Measurements from ENCODE around the gene EBF3.

The EBF3 gene

GRCh38 chr10:129883626-129884397 lies 80.3 kb downstream of the EBF3 start:
- TF ChIP-seq CTCF (IDR thresholded peaks at IDR 0.05; ENCODE audit: low read depth, low read length) (no peak), EZH2phosphoT487 (IDR thresholded peaks at IDR 0.05; ENCODE audit: low read depth) (no peak)
- no peak overlapping the region for H3K9ac ChIP-seq (ENCODE audit: low read length)
- no peaks in the 10 kb centered on the region for H3K79me2 ChIP-seq (ENCODE audit: low read length)
- H3K36me3 ChIP-seq (replicated peaks; ENCODE audit: low read depth, low read length): no peaks in the 10 kb centered on the region
- no peak overlapping the region for H2AFZ ChIP-seq (ENCODE audit: low read depth, low read length)
- H3K4me2 ChIP-seq (ENCODE audit: low read length): no peak overlapping the region
- H3K27ac ChIP-seq (ENCODE audit: low read length): no peak overlapping the region
- H4K20me1 ChIP-seq (ENCODE audit: insufficient read depth, low read length): no peaks in the 10 kb centered on the region
- H3K27me3 ChIP-seq (ENCODE audit: low read depth, low read length): no peaks in the 10 kb centered on the region
- no peaks in the 10 kb centered on the region for H3K9me3 ChIP-seq (ENCODE audit: insufficient read depth, low read length)
- H3K4me1 ChIP-seq (ENCODE audit: low read length): no peaks in the 10 kb centered on the region
- H3K4me3 ChIP-seq (ENCODE audit: low read length): no peak overlapping the region

- Histone ChIP-seq H3K36me3 (replicated peaks; ENCODE audit: low read depth, low read length) (no peaks in the 10 kb centered on the region), H3K9ac (ENCODE audit: low read length) (no peak overlapping the region), H3K4me2 (ENCODE audit: low read length) (no peak overlapping the region), H3K4me3 (ENCODE audit: low read length) (no peak overlapping the region), H3K27ac (ENCODE audit: low read length) (no peak overlapping the region), H4K20me1 (ENCODE audit: insufficient read depth, low read length) (no peaks in the 10 kb centered on the region), H2AFZ (ENCODE audit: low read depth, low read length) (no peak overlapping the region), H3K9me3 (ENCODE audit: insufficient read depth, low read length) (no peaks in the 10 kb centered on the region), H3K27me3 (ENCODE audit: low read depth, low read length) (no peaks in the 10 kb centered on the region), H3K4me1 (ENCODE audit: low read length) (no peaks in the 10 kb centered on the region), H3K79me2 (ENCODE audit: low read length) (no peaks in the 10 kb centered on the region)
- no peak for TF ChIP-seq EZH2phosphoT487 (IDR thresholded peaks at IDR 0.05; ENCODE audit: low read depth)
- TF ChIP-seq CTCF (IDR thresholded peaks at IDR 0.05; ENCODE audit: low read depth, low read length): no peak
These were observed 81.0 kb downstream of the EBF3 start for GRCh38 chr10:129883029-129883428.

GRCh38 chr10:129882291-129883010 lies 81.6 kb downstream of the EBF3 start:
- no peak overlapping the region for H3K4me2 ChIP-seq (ENCODE audit: low read length)
- H3K36me3 ChIP-seq (replicated peaks; ENCODE audit: low read depth, low read length): no peaks in the 10 kb centered on the region
- H4K20me1 ChIP-seq (ENCODE audit: insufficient read depth, low read length): no peaks in the 10 kb centered on the region
- H3K9ac ChIP-seq (ENCODE audit: low read length): no peak overlapping the region
- no peaks in the 10 kb centered on the region for H3K4me1 ChIP-seq (ENCODE audit: low read length)
- TF ChIP-seq EZH2phosphoT487 (IDR thresholded peaks at IDR 0.05; ENCODE audit: low read depth) (no peak), CTCF (IDR thresholded peaks at IDR 0.05; ENCODE audit: low read depth, low read length) (no peak)
- no peaks in the 10 kb centered on the region for H3K27me3 ChIP-seq (ENCODE audit: low read depth, low read length)
- H2AFZ ChIP-seq (ENCODE audit: low read depth, low read length): no peak overlapping the region
- H3K4me3 ChIP-seq (ENCODE audit: low read length): no peak overlapping the region
- H3K9me3 ChIP-seq (ENCODE audit: insufficient read depth, low read length): no peaks in the 10 kb centered on the region
- H3K79me2 ChIP-seq (ENCODE audit: low read length): no peaks in the 10 kb centered on the region
- no peak overlapping the region for H3K27ac ChIP-seq (ENCODE audit: low read length)

GRCh38 chr10:129881641-129882040 lies 82.4 kb downstream of the EBF3 start:
- Histone ChIP-seq H3K4me1 (ENCODE audit: low read length) (no peaks in the 10 kb centered on the region), H4K20me1 (ENCODE audit: insufficient read depth, low read length) (no peaks in the 10 kb centered on the region), H2AFZ (ENCODE audit: low read depth, low read length) (no peak overlapping the region), H3K27ac (ENCODE audit: low read length) (no peak overlapping the region), H3K4me3 (ENCODE audit: low read length) (no peak overlapping the region), H3K9ac (ENCODE audit: low read length) (no peak overlapping the region), H3K9me3 (ENCODE audit: insufficient read depth, low read length) (no peaks in the 10 kb centered on the region), H3K79me2 (ENCODE audit: low read length) (no peaks in the 10 kb centered on the region), H3K4me2 (ENCODE audit: low read length) (no peak overlapping the region), H3K36me3 (replicated peaks; ENCODE audit: low read depth, low read length) (no peaks in the 10 kb centered on the region), H3K27me3 (ENCODE audit: low read depth, low read length) (no peaks in the 10 kb centered on the region)
- TF ChIP-seq CTCF (IDR thresholded peaks at IDR 0.05; ENCODE audit: low read depth, low read length) (no peak), EZH2phosphoT487 (IDR thresholded peaks at IDR 0.05; ENCODE audit: low read depth) (no peak)
